H9 (cell line): ENCODE data around the gene MOV10. TPM values are rescaled to one million over a fixed set of nuclear protein-coding genes. Genes with fewer than 3 reads are reported as not detected.

Experiments used
- DNase-seq: peaks from one replicate; pipeline ENCODE4 v3.0.0-alpha.2; 2017
- H2AFZ ChIP-seq: one replicate; pipeline ENCODE4 v1.6.1; 2013; ENCODE audit warnings: mild to moderate bottlenecking, low read length, control low read depth, moderate library complexity
- H2AK5ac ChIP-seq: 2 replicates; pipeline ENCODE4 v1.6.1; 2013; ENCODE audit warnings: low read length, control low read depth, mixed read lengths; ENCODE audit not compliant: insufficient read length
- H2BK120ac ChIP-seq: one replicate; pipeline ENCODE4 v1.6.1; 2013; ENCODE audit warnings: low read depth, mild to moderate bottlenecking, low read length, control low read depth, inconsistent platforms; ENCODE audit not compliant: poor library complexity, severe bottlenecking
- H2BK12ac ChIP-seq: 2 replicates; pipeline ENCODE4 v1.6.1; 2013; ENCODE audit warnings: low read length, control low read depth, mixed read lengths, low read depth; ENCODE audit not compliant: insufficient read length
- H2BK15ac ChIP-seq: 2 replicates; pipeline ENCODE4 v1.6.1; 2013; ENCODE audit warnings: low read depth, low read length, control low read depth
- H2BK20ac ChIP-seq: one replicate; pipeline ENCODE4 v1.6.1; 2013; ENCODE audit warnings: low read depth, mild to moderate bottlenecking, low read length, control low read depth, inconsistent platforms; ENCODE audit not compliant: poor library complexity, severe bottlenecking
- H2BK5ac ChIP-seq: 2 replicates; pipeline ENCODE4 v1.6.1; 2013; ENCODE audit warnings: low read length, control low read depth, mixed read lengths; ENCODE audit not compliant: insufficient read length
- H3K14ac ChIP-seq: 2 replicates; pipeline ENCODE4 v1.6.1; 2013; ENCODE audit warnings: low read length, control low read depth; ENCODE audit not compliant: insufficient read depth
- H3K18ac ChIP-seq: 2 replicates; pipeline ENCODE4 v1.6.1; 2013; ENCODE audit warnings: low read depth, mild to moderate bottlenecking, mixed read lengths, low read length, control low read depth; ENCODE audit not compliant: insufficient read length
- H3K23ac ChIP-seq: 2 replicates; pipeline ENCODE4 v1.6.1; 2013; ENCODE audit warnings: low read length, control low read depth, mixed read lengths, low read depth; ENCODE audit not compliant: insufficient read length
- H3K23me2 ChIP-seq: 2 replicates; pipeline ENCODE4 v1.6.1; 2013; ENCODE audit warnings: low read depth, mild to moderate bottlenecking, mixed read lengths, low read length, control low read depth; ENCODE audit not compliant: insufficient read length, poor library complexity, severe bottlenecking
- H3K27ac ChIP-seq: 2 replicates; pipeline ENCODE4 v1.5.1; 2013; ENCODE audit warnings: low read length, control low read depth, mixed read lengths, low read depth; ENCODE audit not compliant: insufficient read length
- H3K27me3 ChIP-seq: 2 replicates; pipeline ENCODE4 v1.6.1; 2013; ENCODE audit warnings: low read length, control low read depth, inconsistent platforms; ENCODE audit not compliant: insufficient read depth
- H3K4ac ChIP-seq: 2 replicates; pipeline ENCODE4 v1.6.1; 2013; ENCODE audit warnings: low read depth, mild to moderate bottlenecking, control low read depth, inconsistent platforms, low read length, moderate library complexity
- H3K4me1 ChIP-seq: 2 replicates; pipeline ENCODE4 v1.6.1; 2013; ENCODE audit warnings: low read length, control low read depth, inconsistent platforms; ENCODE audit not compliant: insufficient read depth
- H3K4me2 ChIP-seq: 2 replicates; pipeline ENCODE4 v1.6.1; 2013; ENCODE audit warnings: low read length, control low read depth, mixed read lengths; ENCODE audit not compliant: insufficient read length, insufficient read depth
- H3K56ac ChIP-seq: 2 replicates; pipeline ENCODE4 v1.6.1; 2013; ENCODE audit warnings: low read depth, mild to moderate bottlenecking, mixed read lengths, low read length, control low read depth; ENCODE audit not compliant: insufficient read length
- H3K79me1 ChIP-seq: 2 replicates; pipeline ENCODE4 v1.6.1; 2013; ENCODE audit warnings: low read depth, mild to moderate bottlenecking, moderate library complexity, low read length, control low read depth, inconsistent platforms; ENCODE audit not compliant: insufficient read depth, poor library complexity, severe bottlenecking
- H3K79me2 ChIP-seq: 2 replicates; pipeline ENCODE4 v1.6.1; 2013; ENCODE audit warnings: low read length, control low read depth, inconsistent platforms; ENCODE audit not compliant: insufficient read depth
- H3K9ac ChIP-seq: 2 replicates; pipeline ENCODE4 v1.6.1; 2013; ENCODE audit warnings: low read length, control low read depth, mixed read lengths; ENCODE audit not compliant: insufficient read length; ENCODE audit errors: extremely low read depth
- H3K9me3 ChIP-seq: one replicate; pipeline ENCODE4 v1.6.1; 2013; ENCODE audit warnings: low read depth, low read length, inconsistent platforms; ENCODE audit not compliant: control insufficient read depth
- H3T11ph ChIP-seq: one replicate; pipeline ENCODE4 v1.6.1; 2013; ENCODE audit warnings: mild to moderate bottlenecking, low read length, control low read depth, inconsistent platforms
- H4K20me1 ChIP-seq: one replicate; pipeline ENCODE4 v1.6.1; 2013; ENCODE audit not compliant: control insufficient read depth, insufficient read length, insufficient read depth
- H4K5ac ChIP-seq: 2 replicates; pipeline ENCODE4 v1.6.1; 2013; ENCODE audit warnings: low read depth, mild to moderate bottlenecking, mixed read lengths, low read length, control low read depth; ENCODE audit not compliant: insufficient read length
- H4K8ac ChIP-seq: replicated peaks from 2 replicates; pipeline ENCODE4 v1.6.1; 2013; ENCODE audit warnings: low read length, control low read depth, mixed read lengths, low read depth; ENCODE audit not compliant: insufficient read length
- H4K91ac ChIP-seq: 2 replicates; pipeline ENCODE4 v1.6.1; 2013; ENCODE audit warnings: low read depth, mild to moderate bottlenecking, moderate library complexity, mixed read lengths, low read length, control low read depth; ENCODE audit not compliant: insufficient read length
- H3K27ac Mint-ChIP-seq, 3 experiments: 2 replicates in 2 of 3; 3 replicates in 1 of 3; pipeline ENCODE4 v1.8.0; 2020 to 2021; ENCODE audit warnings: mixed read lengths in 3 of 3, mild to moderate bottlenecking in 1 of 3, moderate library complexity in 1 of 3
- H3K27me3 Mint-ChIP-seq: 2 replicates; pipeline ENCODE4 v1.8.0; 2021; ENCODE audit warnings: low read depth, mild to moderate bottlenecking, moderate library complexity, mixed read lengths
- H3K36me3 Mint-ChIP-seq, 3 experiments: 2 replicates in 2 of 3; 3 replicates in 1 of 3; pipeline ENCODE4 v1.8.0; 2020 to 2021; ENCODE audit warnings: low read depth in 3 of 3, mixed read lengths in 3 of 3; ENCODE audit not compliant: insufficient read depth in 1 of 3
- H3K4me1 Mint-ChIP-seq, 2 experiments: 2 replicates each; pipeline ENCODE4 v1.8.0; 2020; ENCODE audit warnings: mixed read lengths in 2 of 2
- H3K4me3 Mint-ChIP-seq, 2 experiments: 2 replicates in 1 of 2; 3 replicates in 1 of 2; pipeline ENCODE4 v1.8.0; 2020 to 2021; ENCODE audit warnings: mild to moderate bottlenecking in 2 of 2, mixed read lengths in 2 of 2, moderate library complexity in 1 of 2
- H3K9me3 Mint-ChIP-seq, 2 experiments: 2 replicates in 1 of 2; 3 replicates in 1 of 2; pipeline ENCODE4 v1.8.0; 2020; ENCODE audit warnings: mild to moderate bottlenecking in 2 of 2, mixed read lengths in 2 of 2, moderate library complexity in 1 of 2
- CTCF ChIP-seq: fragments of 200-600 bp; sonication (generic); conservative IDR thresholded peaks from 3 replicates; pipeline ENCODE4 v1.8.0; 2021; ENCODE audit warnings: antibody characterized with exemption, mild to moderate bottlenecking
- WGBS: extraction: QIAGEN DNeasy Blood & Tissue Kit; methylation state at CpG from one replicate; pipeline ENCODE4 v1.1.7; 2013; ENCODE audit warnings: missing lambda C conversion rate, low lambda C conversion rate, mixed read lengths; ENCODE audit not compliant: insufficient read length; ENCODE audit errors: extremely low coverage; 5-methylcytosine and 5-hydroxymethylcytosine counted together
- total RNA-seq: library from RNA; stranded (reverse); gene quantifications from 2 replicates; pipeline ENCODE4 v1.2.1, GENCODE V29; 2021

The MOV10 gene
- total RNA-seq, 1 experiment from 2014 or later: 77.8 TPM

GRCh38 chr1:112673592-112674439, 643 bp upstream of the MOV10 start:
- peak; percentile 49; the same call in 2 of the 3 replicates for TF ChIP-seq CTCF
- H2AK5ac ChIP-seq: no peak overlapping the region
- no peaks in the 10 kb centered on the region for H3K9me3 Mint-ChIP-seq
- peak overlapping the region; percentile 90 to 95 for H3K4me3 Mint-ChIP-seq
- no peak overlapping the region for H3K27ac ChIP-seq
- peaks cover 12% of the 10 kb centered on the region for H3K27me3 Mint-ChIP-seq
- no peak overlapping the region for H2BK12ac ChIP-seq
- no peak overlapping the region for H2BK20ac ChIP-seq
- no peak overlapping the region for H3K4ac ChIP-seq
- no peak overlapping the region for H3K18ac ChIP-seq
- no peak overlapping the region for H3K23ac ChIP-seq
- H3K23me2 ChIP-seq: peaks cover 14% of the 10 kb centered on the region
- H4K91ac ChIP-seq: no peak overlapping the region
- DNase-seq: no peak
- H3T11ph ChIP-seq: no peak overlapping the region
- peak overlapping the region; percentile 95; the same call in 1 of the 2 replicates for H3K14ac ChIP-seq
- H3K56ac ChIP-seq: no peak overlapping the region
- no peak overlapping the region for H2AFZ ChIP-seq
- peak overlapping the region; percentile 79 for H3K9ac ChIP-seq
- H3K79me2 ChIP-seq: peaks cover 5% of the 10 kb centered on the region; the same call in 1 of the 2 replicates
- H2BK15ac ChIP-seq: no peak overlapping the region
- no peaks in the 10 kb centered on the region for H3K9me3 ChIP-seq
- peaks cover 6% of the 10 kb centered on the region for H3K4me1 ChIP-seq
- H2BK120ac ChIP-seq: no peak overlapping the region
- no peak overlapping the region for H4K8ac ChIP-seq
- no peaks in the 10 kb centered on the region for H3K79me1 ChIP-seq
- WGBS: no CpG with 5 or more reads among the region's 18 CpGs
- H3K27ac Mint-ChIP-seq: peak overlapping the region in 2 of 3 experiments; percentile 65 to 94; a peak in 4 of 7 replicates
- H4K20me1 ChIP-seq: no peaks in the 10 kb centered on the region
- H3K4me1 Mint-ChIP-seq: peaks cover 49 to 55% of the 10 kb centered on the region in 2 experiments
- H2BK5ac ChIP-seq: no peak overlapping the region
- H3K27me3 ChIP-seq: peaks cover 6% of the 10 kb centered on the region; the same call in 1 of the 2 replicates
- H3K4me2 ChIP-seq: peak overlapping the region; percentile 86
- H3K36me3 Mint-ChIP-seq: peaks cover 15 to 35% (median 28%) of the 10 kb centered on the region in 3 experiments; a peak in 5 of 7 replicates
- no peak overlapping the region for H4K5ac ChIP-seq
